HG03139 (cell line): ENCODE results near the gene ZFAND4.
"Not testable (repeated sequence)": the region's sequence is repeated elsewhere in the genome, so short reads cannot be mapped to it uniquely, and the experiment has no call there.

ENCODE experiments used
- ATAC-seq: cut with Tn5 transposase; IDR thresholded peaks from one replicate; pipeline ENCODE4 v1.9.1; 2021; ENCODE audit not compliant: unreplicated experiment

ZFAND4 gene

DNA sequence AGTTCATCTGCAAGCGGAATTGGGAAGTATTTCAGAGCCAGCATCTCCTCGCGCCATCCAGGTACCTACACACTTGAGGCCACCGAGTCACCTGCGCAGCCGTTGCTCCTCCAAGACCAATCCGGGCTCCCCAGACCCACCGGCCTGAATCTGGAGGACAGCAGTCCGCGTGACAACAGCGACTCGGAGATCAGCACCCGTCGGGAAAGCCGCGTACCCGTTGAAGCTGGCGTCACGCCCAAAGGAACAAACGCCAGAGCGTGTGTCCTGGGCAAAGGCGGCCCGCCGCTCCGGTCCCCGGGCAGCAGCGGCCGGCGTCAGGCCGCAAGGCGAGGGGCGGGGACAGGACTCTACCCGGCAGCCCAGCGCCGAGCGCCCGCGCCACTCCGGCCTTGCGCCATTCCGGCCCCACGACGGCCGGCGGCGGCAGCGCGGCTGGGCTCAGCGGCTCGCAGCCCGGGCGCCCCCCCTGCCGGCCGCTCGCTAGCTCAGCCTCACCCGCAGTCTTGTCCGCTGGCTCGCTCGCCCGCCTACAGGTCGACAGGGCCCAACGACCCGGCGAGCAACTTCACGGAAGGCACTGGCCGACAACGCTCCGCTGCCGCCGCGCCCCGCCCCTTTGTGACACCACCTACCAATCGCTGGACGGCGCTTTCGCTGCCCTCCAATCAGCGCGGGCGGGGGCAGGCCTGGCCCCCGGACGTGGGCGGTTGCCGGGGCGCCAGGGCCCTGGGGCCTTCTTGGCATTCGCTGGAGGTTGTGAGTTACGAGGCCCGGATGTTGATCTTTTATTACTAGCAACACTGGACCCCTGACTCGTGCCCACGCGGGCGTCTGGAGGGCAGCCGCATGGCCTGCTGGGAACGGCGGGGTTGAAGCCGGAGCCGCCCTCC lies at the start of gene ZFAND4:
ZFAND4 (minus strand) TSS at position 592 of the 893 bp plus-strand sequence. CDS start 9,047 bp downstream, outside the sequence.
- ATAC-seq, result peak; percentile 96

DNA sequence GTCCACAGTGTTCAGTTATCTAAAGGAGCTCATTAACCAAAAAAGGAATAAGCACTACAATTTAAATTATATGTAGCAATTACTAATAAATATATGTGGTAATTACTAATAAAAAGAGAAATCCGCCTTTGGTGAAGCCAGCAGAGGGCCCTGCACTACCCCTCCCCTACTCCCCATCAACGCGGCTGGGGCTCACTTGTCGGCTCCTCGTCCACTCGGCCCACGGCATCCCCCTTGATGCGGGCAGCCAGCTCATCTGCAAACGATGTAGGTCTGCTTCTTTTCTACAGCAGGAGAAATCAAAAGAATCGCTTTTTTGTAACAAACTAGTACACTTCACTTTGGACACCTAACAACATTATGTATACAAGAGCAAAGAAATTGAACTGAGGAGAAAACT lies 48.9 kb upstream of the ZFAND4 start:
- ATAC-seq, result not testable (repeated sequence)

DNA sequence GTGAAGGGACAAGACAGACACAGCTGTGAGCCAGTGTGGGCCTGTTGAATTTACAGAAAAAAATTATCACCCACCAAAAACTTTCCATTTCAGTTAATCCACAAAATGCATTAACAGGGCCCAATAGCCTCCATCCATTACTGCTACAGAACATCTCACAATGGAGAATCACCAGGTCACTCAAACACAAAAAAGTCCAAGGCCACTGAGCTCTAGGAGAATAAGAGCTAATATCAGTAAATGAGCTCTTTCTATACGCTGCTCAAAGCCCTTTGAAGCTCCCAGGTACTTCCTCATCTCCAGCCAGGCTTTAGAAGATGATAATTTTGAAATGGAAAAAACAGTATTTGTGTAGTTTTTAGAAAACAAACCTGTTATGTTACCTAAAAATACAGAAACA lies 45.1 kb upstream of the ZFAND4 start:
- ATAC-seq, result not testable (repeated sequence)

DNA sequence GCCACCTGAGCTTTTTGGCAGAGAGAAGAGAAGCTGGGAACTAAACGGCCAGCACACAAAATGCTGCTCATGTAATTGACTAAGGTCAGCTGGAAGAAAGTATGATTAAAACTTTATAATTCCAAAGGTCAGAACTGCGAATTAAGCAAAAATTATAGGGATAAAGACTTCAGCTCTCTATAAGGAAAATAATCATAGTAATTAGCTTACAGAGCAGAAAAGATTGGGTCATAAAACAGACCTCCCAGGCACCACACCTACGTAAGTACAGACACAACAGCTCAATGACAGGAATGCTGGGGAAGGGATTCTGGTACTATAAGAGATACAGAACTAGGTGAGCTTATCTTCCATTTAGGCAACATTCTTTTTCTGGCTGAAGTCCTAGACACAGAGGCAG lies 44.5 kb upstream of the ZFAND4 start:
- not testable (repeated sequence) for ATAC-seq

DNA sequence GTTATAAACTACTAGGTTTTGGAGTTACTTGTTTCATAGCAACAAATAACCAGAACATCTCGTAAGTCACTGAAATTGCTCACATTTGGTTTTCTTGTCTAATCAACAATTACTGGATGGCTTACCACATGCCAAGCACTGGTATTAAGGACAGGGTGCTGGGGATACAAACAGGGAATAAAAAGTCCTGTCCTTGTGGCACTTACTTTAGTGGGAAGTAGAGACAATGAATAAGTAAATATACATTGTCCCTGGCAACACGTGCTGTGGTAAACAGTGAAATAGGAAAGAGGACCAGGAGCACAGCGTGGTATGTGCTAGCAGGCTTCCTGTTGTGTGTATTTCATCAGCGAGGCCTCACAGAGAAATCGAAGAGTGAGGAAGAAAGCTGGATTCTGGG lies 38.7 kb upstream of the ZFAND4 start:
- ATAC-seq, result not testable (repeated sequence)

DNA sequence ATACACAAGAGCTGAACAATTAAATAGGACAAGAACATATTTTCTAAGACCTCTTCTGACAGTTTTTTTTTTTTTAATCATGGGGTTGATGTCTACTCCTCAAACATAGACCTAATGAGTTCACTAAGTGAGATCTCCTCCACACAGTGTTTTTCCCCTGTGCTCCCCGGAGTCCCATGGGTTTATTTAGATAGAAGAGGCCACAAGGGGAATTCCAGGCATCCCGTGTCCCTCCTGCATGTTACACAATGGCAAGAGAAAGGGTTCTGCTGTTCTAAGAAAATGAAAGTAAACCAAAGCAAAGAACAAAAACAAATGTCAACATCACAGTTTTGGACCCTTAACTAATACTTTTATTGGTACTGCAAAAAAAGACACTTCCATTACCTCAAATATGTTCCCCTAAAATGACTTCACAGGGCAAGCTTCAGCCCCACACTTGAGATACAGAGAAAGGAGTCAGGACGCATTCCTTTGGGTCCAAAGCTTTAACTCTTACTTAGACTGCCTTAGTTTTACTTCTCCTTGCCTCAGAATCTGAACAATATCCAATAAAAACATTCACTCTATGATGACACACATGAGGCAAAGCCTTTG lies 37.7 kb upstream of the ZFAND4 start:
- ATAC-seq, result peak; percentile 70

DNA sequence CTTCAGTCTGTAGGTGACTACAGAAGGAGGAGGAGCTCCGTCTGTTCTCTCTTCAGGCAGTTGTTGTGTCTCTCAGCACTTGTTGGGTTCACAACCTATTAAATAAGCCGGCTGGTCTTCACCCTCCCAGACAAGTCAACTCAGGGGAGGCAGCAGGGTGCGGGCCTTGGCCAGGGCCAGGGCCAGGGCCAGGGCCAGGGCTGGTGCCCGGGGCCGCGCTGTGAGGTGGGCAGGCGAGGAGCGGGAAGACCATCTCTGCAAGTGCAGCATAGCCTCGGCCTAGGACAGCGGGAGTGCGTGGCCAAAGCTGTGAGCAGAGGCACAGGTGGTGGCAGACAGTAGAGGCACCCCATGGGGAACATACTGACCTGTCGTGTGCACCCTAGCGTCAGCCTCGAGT lies 5.9 kb upstream of the ZFAND4 start:
- ATAC-seq, result not testable (repeated sequence)

DNA sequence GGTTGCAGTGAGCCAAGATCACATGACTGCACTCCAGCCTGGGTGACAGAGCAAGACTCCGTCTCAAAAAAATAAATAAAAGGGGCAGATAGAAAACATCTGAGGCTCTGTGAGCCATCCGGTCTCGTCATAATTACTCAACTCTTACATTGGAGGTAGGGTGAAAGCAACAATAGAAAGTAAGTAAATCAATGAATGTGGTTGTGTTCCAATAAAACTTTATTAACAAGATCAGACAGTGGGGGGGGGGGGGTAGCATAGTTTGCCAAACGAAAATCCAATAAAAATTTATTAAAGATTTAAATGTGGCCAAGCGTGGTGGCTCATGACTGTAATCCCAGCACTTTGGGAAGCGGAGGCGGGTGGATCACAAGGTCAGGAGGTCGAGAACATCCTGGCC lies 2.8 kb upstream of the ZFAND4 start:
- no peak for ATAC-seq

DNA sequence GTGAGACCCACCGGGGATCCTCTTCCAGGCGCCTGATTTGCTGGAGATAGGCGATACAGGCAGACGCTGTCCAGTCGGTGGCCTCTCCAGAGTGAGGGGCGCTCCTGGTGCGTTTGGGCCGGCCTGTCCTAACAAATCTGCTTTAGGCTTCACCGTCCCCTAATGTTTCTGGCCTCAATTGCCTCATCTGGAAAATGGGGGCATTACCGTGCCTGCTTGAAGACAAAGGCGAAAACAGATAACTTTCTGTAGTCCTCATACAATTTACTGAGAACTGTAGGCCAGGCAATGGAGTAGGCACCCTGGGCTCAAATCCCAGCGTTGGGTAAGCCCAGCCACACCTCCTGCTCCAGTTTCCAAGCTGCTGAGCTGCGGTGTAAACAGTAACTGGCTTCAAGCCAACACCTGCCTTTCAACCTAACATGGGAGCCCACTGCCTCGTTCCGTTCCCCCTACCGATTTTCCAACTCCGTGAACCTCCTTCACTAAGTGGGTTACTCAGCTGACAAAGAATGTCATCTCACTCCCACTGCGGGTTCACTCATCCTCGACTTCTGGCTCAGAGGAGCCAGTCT lies 589 bp upstream of the ZFAND4 start:
- ATAC-seq, result no peak

DNA sequence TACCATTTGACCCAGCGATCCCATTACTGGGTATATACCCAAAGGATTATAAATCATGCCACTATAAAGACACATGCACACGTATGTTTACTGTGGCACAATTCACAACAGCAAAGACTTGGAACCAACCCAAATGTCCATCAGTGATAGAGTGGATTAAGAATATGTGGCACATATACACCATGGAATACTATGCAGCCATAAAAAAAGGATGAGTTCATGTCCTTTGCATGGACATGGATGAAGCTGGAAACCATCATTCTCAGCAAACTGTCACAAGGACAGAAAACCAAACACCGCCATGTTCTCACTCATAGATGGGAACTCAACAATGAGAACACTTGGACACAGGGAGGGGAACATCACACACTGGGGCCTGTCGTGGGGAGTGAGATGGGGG lies 1.3 kb downstream of the ZFAND4 start:
- ATAC-seq, result not testable (repeated sequence)

DNA sequence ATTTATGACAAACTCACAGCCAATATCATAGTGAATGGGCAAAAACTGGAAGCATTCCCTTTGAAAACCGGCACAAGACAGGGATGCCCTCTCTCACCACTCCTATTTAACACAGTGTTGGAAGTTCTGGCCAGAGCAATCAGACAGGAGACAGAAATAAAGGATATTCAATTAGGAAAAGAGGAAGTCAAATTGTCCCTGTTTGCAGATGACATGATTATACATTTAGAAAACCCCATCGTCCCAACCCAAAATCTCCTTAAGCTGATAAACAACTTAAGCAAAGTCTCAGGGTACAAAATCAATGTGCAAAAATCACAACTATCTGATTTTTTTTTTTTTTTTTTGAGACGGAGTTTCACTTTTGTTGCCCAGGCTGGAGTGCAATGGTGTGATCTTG lies 2.7 kb downstream of the ZFAND4 start:
- not testable (repeated sequence) for ATAC-seq

DNA sequence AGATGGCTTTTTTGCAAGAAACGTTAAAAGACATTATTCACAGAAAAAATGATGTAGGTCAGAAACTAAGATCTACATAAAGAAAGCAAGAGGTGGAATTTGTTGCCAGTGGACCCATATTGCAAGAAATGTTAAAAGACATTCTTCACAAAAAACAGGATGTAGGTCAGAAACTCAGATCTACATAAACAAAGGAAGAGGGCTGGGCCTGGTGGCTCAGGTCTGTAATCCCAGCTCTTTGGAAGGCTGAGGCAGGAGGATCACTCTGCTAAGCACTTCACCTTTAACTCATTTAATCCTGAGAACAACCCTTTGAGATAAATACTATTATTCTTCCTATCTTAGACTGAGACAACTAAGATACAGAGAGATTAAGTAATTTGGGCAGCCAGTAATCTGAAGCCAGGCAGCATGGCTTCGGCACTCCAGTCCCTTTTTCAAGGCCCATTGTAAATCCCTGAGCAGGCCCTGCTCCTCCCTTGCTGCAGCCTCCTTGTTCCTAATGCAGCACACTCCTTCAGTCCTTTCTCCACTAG lies 11.6 kb downstream of the ZFAND4 start:
- ATAC-seq, result no peak

DNA sequence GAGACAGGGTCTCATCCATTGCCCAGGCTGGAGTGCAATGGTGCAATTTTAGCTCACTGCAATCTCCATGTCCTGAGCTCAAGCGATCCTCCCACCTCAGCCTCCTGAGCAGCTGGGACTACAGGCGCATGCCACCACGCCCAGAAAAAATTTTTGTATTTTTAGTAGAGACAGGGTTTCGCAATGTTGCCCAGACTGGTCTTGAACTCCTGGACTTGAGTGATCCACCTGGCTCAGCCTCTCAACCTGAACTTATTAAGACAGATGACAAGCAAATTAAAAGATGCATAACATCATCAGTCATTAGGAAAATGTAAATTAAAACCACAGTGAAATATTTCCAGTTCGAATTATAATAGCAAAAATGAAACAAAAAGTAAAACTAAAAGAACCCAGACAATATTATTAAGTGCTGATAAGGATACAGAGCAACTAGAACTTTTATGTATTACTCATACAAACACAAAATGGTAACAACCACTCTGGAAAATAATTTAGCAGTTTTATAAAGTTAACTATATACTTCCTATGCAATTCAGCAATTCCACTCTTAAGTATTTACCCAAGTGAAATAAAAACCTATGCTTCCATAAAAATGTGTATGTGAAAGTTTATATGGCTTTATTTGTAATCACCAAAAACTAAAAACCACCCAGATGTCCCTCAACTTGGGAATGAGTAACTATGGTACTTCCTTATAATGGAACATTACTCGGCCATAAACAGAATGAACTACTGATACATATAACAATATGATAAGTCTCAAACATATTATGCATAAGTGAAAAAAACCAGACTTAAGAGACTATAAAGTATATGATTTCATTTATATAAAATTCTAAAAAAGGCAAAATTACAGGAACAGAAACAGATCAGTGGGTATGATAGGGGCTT lies 15.3 kb downstream of the ZFAND4 start:
- ATAC-seq, result no peak

DNA sequence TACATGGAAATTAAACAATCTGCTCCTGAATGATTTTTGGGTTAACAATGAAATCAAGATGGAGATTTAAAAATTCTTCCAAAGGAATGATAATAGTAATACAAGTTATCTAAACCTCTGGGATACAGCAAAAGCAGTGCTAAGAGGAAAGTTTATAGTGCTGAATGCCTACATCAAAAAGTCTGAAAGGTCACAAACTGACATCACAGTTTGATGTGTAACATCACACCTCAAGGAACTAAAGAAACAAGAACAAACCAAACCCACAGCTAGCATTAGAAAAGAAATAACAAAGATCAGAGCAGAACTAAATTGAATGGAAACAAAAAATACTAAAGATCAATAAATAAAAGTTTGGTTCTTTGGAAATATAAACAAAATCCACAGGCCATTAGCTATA lies 17.4 kb downstream of the ZFAND4 start:
- ATAC-seq, result no peak

DNA sequence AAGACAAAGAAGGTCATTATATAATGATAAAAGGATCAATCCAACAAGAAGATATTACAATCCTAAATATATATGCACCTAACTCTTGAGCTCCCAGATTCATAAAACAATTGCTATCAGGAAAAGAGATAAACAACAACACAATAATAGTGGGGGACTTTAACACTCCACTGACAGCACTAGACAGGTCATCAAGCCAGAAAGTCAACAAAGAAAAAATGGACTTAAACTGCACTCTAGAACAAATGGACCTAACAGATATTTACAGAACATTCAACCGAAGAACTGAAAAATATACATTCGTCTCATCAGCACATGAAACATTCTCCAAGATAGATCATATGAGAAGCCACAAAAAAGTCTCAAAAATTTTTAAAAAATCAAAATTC lies 17.8 kb downstream of the ZFAND4 start:
- not testable (repeated sequence) for ATAC-seq

DNA sequence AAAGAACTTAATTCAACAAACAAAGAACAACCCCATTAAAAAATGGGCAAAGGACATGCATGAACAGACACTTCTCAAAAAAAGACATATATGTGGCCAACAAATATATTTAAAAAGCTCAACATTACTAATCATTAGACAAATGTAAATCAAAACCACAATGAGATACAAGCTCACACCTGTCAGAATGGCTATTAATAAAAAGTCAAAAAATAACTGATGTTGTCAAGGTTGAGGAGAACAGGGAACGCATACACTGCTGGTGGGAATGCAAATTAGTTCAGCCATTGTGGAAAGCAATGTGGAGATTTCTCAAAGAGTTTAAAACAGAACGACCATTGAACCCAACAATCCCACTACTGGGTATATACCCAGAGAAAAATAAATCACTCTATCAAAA lies 19.1 kb downstream of the ZFAND4 start:
- peak; percentile 67 for ATAC-seq

DNA sequence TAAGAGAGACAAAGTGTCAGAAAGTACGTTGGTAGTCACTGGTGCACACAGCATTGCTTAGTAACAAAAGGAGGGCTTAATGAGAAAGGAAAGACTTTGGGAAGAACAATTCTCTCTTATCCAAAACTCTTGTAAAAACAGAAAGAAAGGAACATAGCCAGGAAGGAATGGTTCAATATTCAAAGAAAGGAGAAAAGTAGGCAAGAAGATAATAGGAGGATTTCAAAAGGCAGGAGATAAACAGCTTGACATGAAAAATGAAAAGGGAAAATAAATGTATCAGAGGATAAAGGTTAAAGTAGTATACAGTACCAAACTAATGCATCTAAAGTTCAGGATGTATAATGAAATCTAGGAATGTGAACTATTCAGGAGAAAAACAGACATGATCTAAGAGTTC lies 20.1 kb downstream of the ZFAND4 start:
- ATAC-seq, result no peak

DNA sequence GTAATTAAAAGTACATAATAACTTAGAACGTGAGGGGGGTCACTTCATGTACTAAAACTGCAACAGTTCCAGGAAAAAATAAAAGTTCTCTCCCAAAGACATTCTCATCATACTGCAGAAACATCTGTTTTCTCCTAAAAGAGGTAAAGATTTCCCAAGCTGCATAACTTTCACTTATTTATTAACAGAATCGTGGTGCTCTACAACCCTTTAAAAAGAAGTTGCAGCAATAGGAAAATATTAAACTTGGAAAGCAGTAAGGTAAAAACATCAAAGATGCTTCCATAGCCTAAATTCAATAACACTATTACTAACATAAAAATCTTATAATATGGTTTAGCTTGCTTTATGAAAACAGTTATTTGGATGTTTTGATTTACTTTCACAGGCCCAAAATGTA lies 23.3 kb downstream of the ZFAND4 start:
- no peak for ATAC-seq

DNA sequence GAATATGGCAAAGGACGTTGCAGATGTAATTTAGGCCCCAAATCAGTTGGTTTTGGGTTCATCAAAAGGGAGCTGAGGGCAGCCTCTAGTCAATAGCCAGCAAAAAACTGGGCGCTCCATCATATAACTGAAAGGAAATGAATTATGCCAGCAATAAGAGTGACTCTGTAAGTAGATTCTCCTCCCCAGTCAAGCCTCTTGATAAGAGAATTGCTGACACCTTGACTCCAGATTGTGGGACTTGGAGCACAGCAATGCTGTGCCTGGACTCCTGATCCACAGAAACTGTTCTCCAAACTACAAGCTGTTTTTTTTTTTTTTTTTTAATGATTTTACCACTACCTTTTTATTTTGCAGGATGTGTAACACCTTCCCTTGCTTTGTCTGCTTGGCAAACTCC lies 25.5 kb downstream of the ZFAND4 start:
- no peak for ATAC-seq

DNA sequence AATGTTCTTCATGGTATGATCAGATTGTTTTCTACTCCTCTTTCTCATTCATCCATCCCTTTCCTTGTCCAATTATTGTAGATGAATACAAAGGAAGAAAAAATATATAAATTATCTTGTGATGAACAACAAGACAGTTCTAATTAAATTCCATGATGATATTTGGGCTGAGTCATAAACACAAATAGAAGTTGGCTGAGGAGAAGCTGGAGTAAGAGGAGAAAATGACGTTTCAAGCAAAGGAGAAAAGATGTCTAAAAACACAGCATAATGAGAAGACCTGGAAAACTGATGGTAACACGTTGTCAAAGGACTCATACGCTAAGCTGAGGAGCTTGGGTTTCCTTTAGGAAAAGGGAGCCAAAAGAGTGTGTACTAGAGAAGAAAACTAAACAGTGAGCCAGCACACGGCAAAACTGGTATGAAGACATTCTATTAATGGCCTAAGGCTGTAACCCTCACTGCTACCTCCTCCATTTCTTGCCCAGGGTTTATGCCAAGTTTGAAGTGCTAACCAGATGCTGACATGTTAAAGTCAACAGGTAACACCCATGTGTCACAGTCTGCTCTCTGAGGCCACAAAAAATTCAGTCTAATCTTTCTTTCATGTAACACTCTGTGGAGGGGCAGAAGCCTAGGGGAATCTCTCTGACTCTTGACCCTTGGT lies 26.1 kb downstream of the ZFAND4 start:
- ATAC-seq, result no peak
